Activated CD4-positive, alpha-beta T cell treated with anti-CD3 and anti-CD28 coated beads for 1 hour (primary cell): ENCODE measurements around the gene SLC36A3.
"Not testable (repeated sequence)": the region's sequence is repeated elsewhere in the genome, so short reads cannot be mapped to it uniquely, and the experiment has no call there.

ENCODE experiments used
- DNase-seq: peaks from one replicate; pipeline ENCODE4 v3.0.0-alpha.2; 2020

The SLC36A3 gene

GRCh38 chr5:151303666-151304065 lies at the start of gene SLC36A3:
Gene SLC36A3 (minus strand): TSS chr5:151303766. CDS start chr5:151303354, 412 bp downstream.
- no peak for DNase-seq

DNA sequence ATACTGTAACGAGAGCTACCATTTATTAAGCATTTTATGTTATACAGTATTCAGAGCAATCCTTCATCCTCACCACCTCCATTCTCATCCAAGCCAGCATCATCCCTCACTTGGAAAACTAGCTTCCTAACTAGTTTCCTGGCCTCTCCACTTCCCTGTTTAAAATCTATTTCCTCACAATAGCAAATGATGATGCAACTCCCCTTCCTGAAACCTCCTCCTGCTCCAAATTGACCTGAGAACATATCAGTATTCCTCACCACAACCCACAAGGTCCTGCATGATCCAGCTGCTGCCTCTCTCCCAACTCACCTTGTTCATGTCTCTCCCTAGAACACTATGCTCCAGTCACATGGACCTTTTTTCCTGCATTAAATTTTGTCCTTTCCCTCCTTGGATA lies 48.1 kb upstream of the SLC36A3 start:
- DNase-seq, result no peak

DNA sequence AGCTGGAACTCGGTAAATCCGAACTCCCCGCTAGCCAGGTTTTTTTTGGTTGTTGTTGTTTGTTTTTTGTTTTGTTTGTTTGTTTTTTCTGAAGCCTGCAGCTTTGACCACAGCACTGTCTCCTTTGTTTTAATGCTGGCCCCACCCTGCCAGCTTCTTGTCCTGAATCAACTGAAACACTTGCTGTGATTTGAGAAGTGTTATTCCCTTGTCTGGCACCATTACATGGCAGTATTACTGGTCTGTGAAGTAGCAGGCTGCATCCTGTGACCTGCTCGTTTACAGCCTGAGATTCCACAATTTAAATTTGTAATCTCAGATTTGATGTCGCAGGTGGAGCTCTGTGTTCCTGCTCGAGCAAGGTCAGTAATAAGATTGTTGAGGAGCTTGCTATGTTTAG lies 45.2 kb upstream of the SLC36A3 start:
- no peak for DNase-seq

GRCh38 chr5:151347369-151347768 lies 43.8 kb upstream of the SLC36A3 start, which contains the start of gene SLC36A2:
Gene SLC36A2 (minus strand): TSS chr5:151347559. CDS start chr5:151347460, 99 bp downstream.
- DNase-seq, result no peak

DNA sequence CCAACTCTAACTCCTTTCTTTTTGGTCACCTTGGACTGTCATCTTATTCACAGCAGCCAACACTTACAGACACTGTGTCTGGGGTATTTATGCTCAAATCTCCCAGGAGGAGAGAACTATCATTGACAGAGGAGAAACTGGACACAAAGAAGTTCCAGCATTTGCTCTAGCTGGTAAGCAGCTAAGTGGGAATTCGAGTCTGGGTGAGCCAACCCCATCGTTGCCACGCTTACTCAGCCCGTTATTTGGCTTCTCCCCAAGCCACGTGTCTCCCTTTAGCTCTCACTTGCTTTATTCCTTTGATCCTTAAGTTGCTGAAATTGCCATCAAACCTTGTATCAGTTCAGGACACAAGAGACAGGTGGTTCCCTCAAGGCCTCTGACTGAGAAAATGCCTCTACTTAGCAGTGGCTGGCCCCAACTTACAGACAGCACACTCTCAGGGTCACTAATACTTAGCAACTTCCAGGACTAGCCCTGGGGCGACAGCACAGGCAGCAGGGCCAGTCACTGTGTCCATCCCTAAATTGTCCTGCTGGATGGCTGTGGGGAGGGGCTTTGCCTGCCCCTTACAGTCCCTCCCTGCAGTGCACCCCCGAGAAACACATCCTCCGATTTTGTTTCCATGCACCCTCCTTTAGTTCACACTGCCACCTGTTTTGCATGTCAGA lies 42.4 kb upstream of the SLC36A3 start:
- DNase-seq, result no peak

- DNase-seq, result no peak
Observed at GRCh38 chr5:151345187-151345807, 41.7 kb upstream of the SLC36A3 start.

- DNase-seq, result no peak
Observed at GRCh38 chr5:151344088-151344487, 40.5 kb upstream of the SLC36A3 start.

DNA sequence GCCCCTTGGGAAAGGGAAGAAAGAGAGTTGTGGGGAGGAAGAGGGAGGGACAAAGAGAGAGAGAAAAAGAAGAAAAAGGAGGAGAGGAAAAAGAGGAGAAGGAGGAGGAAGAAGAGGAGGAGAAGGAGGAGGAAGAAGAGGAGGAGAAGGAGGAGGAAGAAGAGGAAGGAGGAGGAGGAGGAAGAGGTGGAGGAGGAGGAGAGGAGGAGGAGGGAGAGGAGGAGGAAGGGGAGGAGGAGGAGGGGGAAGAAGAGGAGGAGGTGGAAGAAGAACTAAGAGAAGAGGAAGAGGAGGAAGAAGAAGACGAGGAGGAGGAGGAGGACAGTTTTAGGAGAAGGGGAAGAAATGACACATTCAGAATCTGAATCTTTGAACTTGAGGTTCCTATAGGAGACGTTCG lies 36.4 kb upstream of the SLC36A3 start:
- DNase-seq, result no peak

DNA sequence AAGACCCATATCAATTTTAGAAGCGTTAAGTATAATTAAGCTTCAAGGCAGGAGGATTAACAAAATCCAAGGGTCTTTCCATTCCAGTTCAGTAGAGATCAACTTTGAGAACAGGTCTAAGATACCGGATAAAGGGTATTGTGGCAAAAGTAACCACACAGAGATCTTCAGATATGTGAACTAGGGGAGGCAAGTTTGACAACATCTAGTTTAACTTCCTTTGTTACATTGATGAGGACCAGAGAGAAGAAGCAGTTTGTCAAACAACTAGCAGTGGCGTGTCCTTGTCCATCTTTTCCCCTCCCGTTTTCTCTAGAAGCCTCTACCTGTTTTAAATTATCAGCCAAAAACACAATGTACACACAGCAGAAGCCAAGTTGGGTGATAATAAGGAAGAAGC lies 35.2 kb upstream of the SLC36A3 start:
- DNase-seq, result no peak

- no peak for DNase-seq
Observed at GRCh38 chr5:151332857-151333256, 29.3 kb upstream of the SLC36A3 start.

GRCh38 chr5:151328734-151329133 lies 25.2 kb upstream of the SLC36A3 start:
- DNase-seq, result no peak

DNA sequence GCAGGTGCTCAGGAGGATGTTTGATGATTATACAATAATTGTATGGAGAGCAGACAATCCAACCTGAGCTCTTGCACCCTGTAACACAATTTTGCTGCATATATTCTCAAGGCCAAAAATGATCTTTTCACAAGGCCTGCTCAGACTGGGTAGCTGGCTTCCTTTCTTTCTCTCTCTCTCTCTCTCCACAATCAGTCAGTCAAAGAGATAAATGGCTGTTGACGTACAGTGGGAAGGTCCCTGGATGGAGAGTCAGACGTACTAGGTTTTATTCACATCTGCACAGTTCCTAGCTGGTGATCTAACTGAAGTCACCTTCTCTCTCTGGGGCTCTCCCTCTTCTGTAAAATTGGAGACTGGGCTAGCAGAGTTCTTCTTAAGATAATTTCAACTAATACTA lies 24.0 kb upstream of the SLC36A3 start:
- DNase-seq, result no peak

DNA sequence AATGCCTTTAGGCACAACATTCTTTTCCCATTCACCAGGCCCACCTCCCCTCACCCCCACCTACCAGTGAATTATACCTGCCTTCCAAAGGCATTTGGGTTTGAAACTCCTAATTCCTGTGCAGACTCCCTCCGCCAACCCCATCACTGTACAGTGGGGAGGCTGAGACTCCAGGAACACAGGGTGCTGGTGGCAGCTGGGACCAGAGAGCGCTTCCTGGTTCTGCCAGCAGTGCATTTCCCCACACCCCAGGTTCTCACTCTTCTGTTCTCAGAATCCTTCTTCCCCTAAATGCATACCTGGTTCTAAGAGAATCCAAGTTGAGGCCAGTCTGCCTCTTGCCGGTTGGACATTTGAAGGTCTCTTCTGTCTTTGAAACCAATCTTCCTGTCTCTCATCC lies 22.7 kb upstream of the SLC36A3 start:
- DNase-seq, result no peak

DNA sequence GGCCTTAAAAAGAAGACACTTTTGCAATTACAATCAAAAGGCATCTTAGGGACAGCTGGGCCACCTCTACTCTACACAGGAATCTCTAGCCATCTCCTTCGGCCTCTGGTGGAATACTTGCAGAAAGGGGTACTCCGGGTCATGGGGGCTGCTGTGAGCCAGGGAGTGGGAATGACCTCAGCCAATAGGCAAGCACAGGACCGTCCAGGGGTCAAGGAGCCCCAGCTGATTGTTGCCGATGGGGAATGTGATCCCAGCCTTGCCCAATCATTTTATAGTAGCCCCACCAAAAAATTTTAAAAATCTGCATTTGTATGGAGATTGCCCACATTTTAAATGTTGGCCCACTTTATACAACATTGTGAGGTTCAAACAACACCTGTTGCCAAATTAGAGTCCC lies 16.9 kb upstream of the SLC36A3 start:
- DNase-seq, result no peak

GRCh38 chr5:151318850-151319732 lies 15.5 kb upstream of the SLC36A3 start:
- no peak for DNase-seq

- DNase-seq, result no peak
Observed at GRCh38 chr5:151317871-151318270, 14.3 kb upstream of the SLC36A3 start.

- no peak for DNase-seq
Observed at GRCh38 chr5:151315998-151316597, 12.5 kb upstream of the SLC36A3 start.

- no peak for DNase-seq
Observed at GRCh38 chr5:151313357-151313756, 9.8 kb upstream of the SLC36A3 start.

DNA sequence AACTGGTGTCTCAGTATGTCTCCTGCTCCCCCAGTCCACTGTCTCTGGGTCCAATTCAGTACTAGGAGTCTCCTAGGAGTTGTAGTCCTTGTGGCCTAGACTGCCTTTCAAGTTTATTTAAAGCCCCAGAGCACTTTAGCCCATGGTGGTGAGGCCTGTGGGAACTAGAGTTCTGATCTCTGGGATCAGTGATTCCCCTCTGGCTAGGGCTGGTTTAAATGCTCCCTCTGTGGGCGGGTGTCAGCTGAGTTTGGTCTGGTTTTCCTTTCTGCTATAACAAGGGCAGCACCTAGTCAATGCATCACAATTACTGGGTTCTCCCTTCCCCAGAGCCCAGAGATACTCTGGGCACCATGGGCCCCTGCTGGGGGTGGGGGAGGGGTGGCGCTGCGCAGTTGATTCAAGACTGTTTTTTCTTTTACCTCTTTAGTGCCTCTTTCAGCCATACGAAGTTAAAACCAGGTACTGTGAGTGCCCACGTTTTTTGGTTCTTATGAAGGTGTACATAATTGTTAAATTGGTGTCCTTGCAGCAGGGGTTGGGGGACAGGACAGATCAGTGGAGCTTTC lies 9.3 kb upstream of the SLC36A3 start:
- no peak for DNase-seq

- DNase-seq, result no peak
Observed at GRCh38 chr5:151310932-151311331, 7.4 kb upstream of the SLC36A3 start.

DNA sequence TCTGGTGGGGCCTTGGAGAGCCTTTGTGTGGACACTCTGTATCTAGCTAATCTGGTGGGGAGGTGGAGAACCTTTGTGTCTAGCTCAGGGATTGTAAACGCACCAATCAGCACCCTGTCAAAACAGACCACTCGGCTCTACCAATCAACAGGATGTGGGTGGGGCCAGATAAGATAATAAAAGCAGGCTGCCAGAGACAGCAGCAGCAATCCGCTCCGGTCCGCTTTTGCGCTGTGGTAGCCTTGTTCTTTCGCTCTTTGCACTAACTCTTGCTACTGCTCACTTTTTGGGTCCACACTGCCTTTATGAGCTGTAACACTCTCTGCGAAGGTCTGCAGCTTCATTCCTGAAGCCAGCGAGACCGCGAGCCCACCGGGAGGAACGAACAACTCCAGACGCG lies 6.3 kb upstream of the SLC36A3 start:
- not testable (repeated sequence) for DNase-seq

DNA sequence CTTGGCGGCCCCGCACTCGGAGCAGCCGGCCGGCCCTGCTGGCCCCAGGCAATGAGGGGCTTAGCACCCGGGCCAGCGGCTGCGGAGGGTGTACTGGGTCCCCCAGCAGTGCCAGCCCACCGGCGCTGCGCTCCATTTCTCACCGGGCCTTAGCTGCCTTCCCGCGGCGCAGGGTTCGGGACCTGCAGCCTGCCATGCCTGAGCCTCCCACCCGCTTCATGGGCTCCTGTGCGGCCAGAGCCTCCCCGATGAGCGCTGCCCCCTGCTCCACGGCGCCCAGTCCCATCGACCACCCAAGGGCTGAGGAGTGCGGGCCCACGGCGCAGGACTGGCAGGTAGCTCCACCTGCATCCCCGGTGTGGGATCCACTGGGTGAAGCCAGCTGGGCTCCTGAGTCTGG lies 5.7 kb upstream of the SLC36A3 start:
- DNase-seq, result not testable (repeated sequence)
